Hippocampal formation (tissue), 2 donors: ENCODE measurements around the gene MYO3B.

Experiments
- DNase-seq, 2 donors: peaks; one replicate each; lab custom pipeline; 2025; lab: John Stamatoyannopoulos, UW

The MYO3B gene

DNA sequence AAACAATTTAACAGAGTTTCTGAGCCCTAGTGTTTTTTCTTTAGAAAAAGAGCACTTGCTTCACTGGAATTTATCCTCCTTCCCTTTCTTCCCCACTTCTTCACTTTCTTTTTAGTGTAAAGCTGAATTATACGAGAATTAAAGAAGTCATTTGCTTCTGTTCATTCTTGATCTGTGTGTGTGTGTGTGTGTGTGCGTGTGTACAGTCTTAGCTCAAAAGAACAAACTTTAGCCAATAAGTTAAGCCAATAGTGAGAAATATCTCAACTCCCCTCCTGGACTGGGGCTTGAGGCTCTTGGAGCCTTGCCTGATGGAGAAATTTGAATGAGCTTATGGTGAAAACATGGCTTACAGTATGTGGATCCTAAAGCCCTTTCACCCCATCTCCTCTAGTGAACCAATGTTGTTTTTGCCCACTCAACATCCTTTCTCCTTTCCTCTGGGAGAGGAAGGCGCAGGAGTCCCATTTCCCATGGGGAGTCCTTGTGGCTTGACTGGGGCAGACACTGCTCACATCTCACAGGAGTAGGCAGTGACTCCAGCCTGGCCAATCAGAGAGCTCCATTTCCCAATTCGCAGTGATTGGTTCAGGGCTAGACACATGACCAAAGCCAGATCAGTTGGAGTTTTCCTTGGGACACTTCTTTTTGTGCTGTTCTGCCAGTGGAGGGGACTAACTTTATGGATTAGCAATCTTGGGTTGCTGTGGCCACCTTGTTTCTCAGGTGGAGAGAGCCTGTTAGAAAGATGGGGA lies 16.3 kb upstream of the MYO3B start:
- no peak for DNase-seq

DNA sequence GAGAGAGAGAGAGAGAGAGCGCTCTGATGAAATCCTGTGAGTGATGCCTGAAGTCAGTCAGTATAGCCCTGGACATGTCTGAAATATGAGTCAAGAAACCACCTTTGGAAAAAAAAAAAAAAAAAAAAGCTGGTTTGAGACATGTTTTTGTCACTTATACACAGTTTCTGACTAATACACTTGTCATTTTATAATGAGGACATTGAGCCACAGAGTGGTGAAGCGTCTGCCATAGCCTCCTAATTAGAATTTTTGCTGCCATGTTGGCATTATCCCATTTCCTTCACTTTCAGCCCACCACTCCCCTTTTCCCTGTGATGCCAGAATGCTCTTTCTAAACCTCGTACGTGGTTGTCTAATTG lies 15.7 kb upstream of the MYO3B start:
- DNase-seq = no peak

DNA sequence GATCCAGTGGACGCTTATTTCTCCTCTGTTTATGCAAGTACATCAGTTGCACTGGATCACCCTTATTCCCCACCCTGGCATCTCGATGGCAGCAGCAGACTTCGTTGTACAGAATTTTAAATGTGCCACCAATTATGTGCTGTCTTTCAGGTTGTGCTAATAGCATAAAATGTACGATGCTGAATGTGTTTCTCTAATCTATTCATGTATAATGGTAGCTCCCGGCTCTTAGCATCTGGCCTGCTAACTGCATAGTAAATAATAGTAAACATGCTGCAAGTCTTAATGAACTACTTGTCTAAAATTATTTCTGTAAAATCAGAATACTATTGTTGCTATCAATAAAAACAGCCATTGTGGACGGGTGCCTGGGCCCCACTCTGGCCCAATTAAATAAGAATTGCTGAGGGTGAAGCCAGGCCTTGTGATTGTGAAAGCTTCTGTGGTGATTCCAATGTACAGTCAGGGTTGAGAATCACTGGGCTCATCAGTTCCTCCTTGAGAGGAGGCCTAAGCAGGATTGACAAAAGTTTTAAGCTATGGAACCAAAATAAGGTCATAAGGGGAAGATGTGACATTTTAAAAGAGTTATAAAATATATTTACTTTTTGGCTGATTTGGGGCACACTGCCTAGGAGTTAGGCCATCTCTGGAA lies 14.4 kb upstream of the MYO3B start:
- DNase-seq = no peak

DNA sequence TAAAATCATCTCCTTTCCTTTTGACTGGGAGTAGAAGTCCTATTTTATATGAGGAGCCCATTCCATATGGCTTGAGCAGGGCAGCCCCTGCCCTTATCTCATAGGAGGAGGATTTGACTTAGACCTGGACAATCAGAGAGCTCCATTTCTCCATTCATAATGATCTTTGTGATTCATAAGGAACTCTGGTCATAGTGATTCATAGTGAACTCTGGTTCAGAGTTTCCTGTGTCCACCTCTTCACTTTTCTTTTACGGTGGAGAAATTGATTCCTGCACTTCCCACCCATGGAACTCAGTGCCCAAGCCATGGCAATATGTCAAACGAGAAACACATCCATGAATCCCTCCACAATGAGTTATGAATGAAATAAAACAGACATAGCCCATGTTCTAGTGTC lies 12.8 kb upstream of the MYO3B start:
- DNase-seq = no peak

DNA sequence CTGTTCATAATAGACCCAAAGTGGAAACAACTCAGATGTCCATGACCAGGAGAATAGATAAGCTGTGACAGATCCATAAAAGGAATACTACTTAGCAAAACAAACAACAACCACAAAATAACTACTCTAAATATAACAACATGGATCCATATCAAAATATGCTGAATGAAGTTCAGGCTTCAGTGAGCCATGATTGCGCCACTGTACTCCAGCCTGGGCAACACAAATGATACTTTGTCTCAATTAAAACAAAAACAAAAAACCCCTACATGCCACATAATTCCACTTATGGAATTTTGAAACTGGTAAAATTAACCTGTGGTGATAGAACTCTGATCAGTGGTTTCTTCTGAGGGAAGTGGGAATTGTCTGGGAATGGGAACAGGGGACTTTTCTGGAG lies 11.2 kb upstream of the MYO3B start:
- no peak for DNase-seq

DNA sequence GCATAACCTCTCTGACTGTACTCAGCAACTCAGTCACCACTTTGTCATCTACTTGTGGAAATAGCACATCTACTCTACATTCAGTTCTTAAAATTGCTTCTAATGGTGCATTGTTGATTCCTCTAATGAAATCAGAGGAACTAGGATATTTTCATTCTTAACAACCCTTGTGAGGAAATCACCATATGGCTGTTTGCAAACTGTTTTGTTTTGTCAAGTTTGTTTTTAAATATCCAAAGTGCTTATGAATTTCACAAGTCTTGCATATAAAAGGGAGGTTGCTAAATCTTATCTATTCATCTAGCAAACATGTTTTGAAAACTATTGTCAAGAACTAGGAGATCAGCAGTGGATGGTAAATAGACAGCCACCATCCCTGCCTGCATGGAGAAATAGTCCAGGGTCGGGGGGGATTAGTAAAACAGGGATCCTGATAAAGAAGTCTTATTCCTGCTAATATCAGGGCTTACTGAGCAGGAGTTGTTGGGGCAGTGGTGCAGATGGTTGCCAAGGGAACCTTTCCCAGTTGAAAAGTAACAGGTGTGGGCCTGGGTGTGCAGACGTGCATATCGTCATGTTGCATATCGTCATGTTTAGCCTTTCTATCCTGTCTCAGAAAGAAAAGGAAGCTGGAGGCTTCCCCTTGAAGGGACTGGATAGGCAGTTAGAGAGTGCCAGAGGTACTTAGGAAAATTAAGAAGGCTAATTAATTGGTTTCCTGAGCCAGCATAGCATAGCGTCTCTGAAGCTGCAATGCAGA lies 7.5 kb upstream of the MYO3B start:
- DNase-seq = no peak

DNA sequence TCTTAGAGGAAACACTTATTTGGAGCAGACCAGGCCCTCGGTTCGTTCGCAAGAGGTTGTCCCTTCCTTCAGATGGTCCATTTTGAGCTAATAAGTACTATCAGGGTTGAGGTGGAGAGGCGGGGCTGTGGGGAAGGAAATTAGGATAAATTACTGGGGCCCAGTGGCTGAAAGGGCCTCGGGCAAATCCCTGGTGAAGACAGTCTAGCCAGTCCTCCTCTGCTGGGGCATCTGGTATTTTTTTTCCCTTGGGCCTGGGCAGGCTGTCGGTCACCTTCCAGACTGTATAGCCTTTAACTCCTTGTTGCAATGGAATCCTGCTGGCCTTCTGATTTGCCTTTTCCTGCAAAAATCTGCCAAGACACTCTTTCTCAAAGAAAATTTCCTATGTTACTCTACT lies 1.7 kb upstream of the MYO3B start:
- no peak for DNase-seq

DNA sequence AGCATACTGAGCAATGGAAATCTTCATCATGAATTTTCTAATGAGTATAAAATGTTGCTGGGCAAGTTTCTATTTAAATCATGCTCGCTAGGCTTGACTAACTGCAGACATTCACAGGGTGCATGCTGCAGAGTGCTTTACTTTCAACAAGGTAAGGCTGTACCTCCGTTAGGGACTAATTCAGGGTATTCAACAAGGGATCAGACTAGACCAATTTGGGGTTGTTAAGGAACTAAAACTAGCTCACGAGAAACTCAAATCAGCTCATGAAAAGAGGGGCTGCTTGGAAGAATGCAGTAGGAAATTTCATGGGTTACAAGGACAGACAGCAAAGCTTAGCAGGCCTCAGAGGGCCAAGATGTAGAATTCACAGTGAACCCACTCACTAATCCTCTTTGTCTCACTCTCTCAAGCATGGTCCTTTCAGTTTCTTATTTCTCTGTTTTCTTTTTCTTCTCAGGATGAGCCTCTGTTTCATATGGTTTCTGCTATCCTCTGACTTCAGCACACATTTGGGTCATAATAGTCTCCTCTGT lies 2.2 kb downstream of the MYO3B start:
- no peak for DNase-seq

DNA sequence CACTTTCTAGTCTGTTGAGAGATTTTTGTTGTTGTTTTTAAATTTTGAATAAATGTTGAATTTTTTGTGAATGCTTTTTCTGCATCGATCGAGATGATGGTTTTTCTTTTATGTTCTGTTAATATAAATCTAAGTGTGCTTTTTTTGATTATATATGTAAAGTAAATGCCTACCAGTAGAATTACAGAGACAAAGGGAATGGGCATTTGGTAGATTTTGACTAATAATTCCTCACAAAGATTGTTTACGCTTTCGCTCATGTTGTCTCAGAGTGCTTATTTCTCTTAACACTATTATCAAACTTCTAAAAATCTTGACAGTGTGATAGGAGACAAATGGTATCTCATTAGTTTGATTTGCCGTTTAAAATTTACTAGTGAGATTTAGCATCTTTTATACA lies 3.7 kb downstream of the MYO3B start:
- no peak for DNase-seq

DNA sequence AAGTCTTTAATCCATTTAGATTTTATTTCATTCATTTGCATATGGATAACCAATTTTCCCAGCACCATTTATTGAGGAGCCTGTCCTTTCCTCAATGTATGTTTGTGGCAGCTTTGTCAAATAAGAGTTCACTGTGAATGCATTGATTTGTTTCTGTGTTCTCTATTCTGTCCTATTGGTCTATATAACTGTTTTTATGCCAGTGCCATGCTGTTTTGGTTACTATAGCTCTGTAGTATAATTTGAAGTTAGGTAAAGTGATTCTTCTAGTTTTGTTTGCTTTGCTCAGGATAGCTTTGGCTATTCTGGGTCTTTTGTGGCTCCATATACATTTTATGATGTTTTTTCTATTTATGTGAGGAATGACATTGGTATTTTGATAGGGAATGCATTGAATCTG lies 7.4 kb downstream of the MYO3B start:
- no peak for DNase-seq

DNA sequence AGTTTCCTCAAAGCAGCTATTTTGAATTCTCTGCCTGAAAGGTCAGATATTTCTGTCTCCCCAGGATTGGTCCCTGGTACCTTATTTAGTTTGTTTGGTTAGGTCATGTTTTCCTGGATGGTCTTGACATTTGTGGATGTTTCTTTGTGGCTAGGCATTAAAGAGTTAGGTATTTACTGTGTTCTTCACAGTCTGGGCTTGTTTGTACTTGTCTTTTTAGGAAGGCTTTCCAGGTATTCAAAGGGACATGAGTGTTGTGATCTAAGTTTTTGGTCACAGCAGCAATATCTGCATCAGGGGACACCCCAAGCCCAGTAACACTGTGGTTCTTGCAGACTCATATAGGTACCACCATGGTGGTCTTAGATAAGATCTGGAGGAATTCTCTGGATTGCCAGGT lies 11.8 kb downstream of the MYO3B start:
- DNase-seq = no peak

DNA sequence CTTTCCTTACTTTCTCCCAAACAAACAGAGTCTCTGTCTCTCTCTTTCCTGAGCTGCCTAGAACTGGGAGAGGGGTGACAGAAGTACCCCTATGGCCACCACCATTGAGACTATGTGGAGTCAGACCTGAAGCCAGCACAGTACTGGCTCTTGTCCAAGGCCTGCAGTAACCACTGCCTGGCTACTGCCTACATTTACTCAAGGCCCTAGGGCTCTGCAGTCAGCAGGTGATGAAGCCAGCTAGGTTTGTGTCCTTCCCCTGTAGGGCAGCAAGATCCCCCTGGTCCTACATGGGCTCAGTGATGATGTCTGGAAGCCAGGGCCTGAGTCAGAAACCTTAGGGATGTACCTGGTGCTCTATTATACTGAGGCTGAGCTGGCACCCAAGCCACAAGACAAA lies 12.2 kb downstream of the MYO3B start:
- DNase-seq = no peak

DNA sequence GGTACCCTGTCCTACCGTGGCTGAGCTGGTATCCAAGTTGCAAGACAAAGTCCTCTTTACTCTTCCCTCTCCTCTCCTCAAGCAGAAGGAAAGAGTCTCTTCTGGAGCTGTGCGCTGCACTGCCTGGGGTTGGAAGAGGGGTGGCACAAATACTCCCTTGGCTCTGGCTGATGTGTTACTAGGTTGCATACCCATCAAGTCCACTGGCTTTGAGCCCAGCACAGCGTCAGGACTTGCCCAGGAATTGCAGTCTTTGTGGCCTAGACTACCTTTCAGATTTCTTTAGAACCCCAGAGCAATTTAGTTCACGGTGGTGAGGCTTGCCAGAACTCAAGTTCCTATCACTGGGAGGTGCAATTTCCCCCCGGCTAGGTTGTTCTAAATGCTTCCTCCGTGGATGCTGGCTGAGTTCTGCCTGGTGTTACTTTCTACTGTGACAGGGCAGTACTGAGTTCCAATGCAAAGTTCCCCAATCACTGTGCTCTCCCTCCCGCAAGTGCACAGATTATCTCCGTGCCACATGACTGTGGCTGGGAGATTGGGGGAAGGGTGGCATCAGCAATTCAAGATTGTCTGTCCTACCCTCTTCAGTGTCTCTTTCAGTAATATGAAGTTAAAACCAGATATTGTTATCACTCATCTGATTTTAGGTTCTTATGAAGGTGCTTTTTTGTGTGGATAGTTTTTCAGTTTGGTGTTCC lies 13.4 kb downstream of the MYO3B start:
- DNase-seq = no peak

DNA sequence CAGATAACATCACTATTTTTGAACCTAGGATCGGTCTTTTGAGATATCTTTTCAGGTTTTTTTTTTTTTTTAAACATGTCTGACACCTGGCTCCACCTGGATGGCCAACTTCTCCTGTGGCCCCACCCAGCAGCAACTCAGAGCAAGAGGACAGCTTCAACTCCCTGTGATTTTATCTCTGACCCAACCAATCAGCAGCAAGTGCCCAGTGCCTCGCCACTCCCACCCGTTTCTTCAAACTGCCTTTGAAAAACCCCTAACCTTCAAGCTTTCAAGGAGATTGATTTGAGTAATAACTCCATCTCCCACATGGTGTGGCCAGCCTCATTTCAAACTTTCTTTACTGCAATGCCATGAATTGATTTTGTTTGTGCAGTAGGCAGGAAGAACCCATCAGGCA lies 19.0 kb downstream of the MYO3B start:
- no peak for DNase-seq

DNA sequence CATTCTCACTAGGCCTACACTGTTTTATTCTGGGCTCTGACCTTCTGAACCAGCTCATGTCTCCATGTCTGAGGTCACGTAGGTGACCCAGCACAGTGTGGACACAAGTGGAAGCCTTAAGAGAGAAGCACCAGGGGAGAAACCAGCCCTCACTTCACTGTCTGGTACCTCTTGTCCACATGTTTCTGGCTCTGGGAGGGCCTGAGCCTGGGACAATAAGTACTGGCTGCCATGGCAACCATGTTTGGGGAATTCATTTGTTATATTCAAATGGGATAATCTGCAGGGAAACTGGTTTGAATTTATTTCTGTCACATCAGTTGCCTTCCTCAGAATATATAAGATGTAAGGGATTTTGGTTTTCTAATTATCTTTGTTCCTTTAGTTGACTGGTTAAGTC lies 23.3 kb downstream of the MYO3B start:
- no peak for DNase-seq

DNA sequence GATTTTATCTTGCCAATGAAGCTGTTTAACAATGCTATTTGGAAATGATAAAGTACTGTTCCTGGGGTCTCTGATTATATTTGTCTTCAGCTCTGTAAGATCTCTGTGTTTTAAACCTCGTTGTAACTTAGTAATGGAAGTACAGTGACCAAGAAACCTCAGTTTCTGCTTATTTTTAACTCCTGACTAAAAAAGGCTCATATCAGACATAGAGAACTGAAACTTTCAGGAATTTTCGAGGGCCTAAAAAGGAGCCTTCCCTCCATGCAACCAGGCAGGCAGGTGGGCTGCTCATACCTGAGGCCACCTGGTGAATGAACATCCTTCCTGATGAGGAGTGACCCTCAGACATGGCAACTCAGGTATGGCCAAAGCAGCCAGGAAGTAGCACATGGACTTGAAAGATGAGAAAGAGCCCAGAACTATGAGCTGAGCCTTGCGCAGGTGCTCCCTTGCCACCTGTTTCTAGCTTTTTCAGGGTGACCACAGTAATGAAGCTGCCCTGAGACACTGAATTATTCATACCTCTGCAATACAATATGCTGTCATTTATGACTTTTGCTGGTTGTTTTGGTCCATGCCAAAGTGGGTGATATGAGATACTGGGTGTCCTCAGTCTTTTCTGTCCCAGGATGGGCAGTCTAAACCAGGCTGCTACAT lies 23.9 kb downstream of the MYO3B start:
- no peak for DNase-seq

DNA sequence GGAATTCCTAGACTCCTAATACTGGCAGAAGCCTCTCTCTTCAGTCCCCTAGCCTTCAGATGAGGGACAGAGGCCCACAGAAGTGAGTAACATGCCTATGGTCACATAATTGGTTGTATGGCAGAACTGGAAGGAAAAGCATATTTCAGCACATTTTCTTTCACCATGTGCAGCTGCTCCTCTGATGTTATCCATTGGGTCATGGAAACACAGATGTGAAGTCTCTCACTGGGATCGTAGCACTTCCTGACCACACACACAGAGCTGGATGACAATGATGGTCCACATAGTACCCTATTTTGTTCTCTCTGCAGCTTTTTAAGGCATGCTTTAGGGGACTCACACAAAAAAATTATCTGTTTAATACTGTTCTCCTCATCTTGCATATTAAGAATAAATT lies 24.5 kb downstream of the MYO3B start:
- DNase-seq = no peak

DNA sequence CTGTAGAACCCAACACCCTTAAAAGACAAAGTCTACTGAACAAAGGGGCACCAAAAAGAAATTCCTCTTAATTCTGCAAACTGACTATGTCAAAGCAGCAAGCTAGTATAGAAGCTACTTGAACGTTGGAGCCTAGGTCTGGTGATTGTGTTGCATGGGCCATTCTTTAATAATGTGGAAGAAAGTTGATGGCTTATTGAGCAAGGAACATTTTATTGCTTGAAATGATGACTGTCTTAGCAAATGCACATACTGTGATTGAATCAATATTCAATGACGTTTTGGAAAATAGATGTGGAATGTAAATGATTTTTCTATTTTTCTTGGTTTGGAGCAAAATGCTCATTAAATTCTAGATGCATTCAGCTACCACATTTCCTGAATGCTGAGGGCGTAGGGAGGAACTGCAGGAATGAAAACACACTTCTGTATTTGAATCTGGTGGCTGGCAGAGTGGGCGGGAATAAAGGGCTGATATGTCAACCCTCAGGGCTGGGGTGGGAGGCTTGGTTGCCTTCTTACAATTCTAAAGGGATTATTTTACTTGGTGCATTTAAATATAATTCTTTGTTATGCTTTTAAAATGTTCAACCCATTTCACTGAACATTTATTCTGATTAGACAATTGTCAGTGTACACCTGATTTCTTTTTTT lies 26.5 kb downstream of the MYO3B start:
- DNase-seq = no peak

DNA sequence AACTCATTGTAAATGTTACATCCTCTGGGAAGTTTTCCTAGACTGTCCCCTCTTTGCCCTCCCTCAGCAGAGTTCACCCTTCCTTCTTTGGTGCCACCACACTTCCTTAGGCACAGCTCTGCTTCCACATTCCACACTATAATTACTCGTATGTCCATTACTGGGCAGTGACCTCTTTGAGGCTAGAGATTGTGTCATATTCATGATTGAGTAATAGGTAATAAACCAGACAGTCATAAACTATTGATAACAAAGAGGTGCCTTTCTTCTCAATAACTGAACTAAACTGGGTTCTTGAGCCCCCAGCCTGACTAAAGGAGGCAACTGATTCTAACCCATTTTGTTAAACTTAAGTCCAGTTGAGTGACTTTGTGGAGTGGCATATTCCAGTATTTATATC lies 28.3 kb downstream of the MYO3B start:
- DNase-seq = no peak

DNA sequence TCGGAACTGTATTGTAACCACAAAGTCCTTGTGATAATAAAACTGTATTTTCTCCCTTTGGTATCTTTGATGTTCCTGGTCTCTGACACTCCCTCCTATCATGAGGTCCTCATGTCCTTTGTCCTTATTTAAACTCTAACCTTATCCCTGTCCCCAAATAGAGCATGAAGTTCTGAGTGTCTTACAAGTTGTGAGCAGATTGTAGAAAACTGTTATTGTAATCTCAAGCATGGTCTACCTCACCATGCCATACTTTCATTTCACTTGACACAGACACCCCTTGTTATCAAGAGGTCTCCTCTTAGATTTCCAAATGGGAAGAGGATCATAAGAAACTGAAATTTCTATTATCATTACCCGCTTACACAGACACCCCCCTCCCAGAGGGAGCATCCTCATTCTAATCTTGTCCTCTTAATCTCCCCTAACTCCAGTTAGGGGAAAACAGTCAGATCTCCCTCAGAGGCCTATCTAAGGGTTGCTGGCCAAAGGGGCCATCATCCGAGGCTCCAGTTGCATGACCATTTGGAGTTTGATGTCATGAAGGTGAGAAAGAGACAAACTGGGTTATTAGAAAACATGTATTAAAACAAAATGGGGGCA lies 29.0 kb downstream of the MYO3B start:
- DNase-seq = no peak

DNA sequence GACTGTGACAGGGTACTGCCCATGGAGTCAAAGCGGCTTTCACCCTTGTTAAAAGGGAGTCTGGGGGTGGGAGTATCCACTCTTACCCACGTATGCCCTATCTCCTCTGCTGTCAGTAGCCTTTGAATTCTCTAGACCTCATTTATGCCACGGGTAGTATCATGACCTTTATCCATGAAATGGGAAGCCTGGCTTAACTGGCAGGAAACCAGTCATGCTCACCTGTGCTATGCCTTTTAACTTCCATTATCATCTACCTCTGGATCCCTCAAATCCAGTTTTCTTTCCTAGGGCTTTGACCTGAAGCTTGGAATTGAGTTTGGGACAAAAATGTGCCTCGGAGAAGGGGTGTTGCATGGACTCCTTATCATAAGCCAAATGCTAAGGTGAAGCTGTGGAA lies 30.0 kb downstream of the MYO3B start:
- no peak for DNase-seq
